GM10248 (cell line): Measurements from ENCODE around the gene TRAM2.

Source experiments
- CTCF ChIA-PET: fragments of 300-600 bp; sonication (Branson Sonifier 250); formaldehyde crosslinking; extraction: SDS; loops from one replicate; lab custom pipeline; 2021; ENCODE audit warnings: antibody characterized with exemption; lab: Yijun Ruan, JAX
- POLR2A ChIA-PET: fragments of 350-650 bp; sonication (Branson Sonifier 250); formaldehyde crosslinking; extraction: SDS; loops from one replicate; lab custom pipeline; 2020; ENCODE audit warnings: antibody characterized with exemption; lab: Yijun Ruan, JAX
- DNase-seq: peaks from one replicate; pipeline ENCODE4 v3.0.0; 2012; ENCODE audit errors: extremely low spot score
- TF ChIP-seq, protein P1 (sequence below): IDR thresholded peaks from 2 replicates; pipeline ENCODE4 v1.5.1; 2012; ENCODE audit warnings: mild to moderate bottlenecking, low read depth; ENCODE audit errors: extremely low read depth, missing control alignments, control extremely low read depth

TRAM2 gene

DNA sequence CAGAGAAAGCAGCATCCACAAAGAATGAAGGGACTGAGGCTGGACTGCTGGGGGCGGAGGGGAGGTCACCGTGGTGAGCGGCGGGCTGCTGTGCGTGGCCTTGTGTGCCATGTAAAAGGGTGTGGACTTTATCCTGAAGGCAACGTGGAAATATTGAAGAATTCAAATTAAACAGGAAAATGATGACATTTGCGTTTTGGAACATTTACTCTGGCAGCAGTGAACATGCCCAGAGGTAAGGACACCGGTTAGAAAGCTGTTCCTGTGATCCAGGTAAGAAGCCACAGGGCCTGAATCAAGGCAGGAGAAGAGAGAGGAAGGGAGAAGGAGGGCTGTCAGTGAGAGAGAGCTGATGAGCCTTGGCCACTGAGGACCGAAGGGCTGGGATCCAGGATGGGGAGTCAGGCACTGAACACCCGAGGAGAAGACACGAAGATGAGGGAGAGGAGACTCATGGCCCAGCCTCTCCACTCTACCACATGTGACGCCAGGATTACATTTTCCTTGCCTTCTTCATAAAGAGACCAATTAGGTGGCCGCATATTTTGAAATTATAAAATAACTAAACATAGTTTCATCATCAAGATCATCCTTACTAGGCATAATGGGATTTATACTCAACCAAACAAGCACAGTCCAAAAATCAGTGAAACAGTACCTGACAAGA, 58.4 kb downstream of the TRAM2 start:
- DNase-seq, result no peak
- ChIA-PET POLR2A (no interaction called here), CTCF (interaction anchor here (1.2 kb wide), 1 partner anchor 10 kb away, joined by 3 read pairs; no protein-coding TSS in a partner anchor)
- TF ChIP-seq, protein P1, sequence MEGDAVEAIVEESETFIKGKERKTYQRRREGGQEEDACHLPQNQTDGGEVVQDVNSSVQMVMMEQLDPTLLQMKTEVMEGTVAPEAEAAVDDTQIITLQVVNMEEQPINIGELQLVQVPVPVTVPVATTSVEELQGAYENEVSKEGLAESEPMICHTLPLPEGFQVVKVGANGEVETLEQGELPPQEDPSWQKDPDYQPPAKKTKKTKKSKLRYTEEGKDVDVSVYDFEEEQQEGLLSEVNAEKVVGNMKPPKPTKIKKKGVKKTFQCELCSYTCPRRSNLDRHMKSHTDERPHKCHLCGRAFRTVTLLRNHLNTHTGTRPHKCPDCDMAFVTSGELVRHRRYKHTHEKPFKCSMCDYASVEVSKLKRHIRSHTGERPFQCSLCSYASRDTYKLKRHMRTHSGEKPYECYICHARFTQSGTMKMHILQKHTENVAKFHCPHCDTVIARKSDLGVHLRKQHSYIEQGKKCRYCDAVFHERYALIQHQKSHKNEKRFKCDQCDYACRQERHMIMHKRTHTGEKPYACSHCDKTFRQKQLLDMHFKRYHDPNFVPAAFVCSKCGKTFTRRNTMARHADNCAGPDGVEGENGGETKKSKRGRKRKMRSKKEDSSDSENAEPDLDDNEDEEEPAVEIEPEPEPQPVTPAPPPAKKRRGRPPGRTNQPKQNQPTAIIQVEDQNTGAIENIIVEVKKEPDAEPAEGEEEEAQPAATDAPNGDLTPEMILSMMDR, result no peak

DNA sequence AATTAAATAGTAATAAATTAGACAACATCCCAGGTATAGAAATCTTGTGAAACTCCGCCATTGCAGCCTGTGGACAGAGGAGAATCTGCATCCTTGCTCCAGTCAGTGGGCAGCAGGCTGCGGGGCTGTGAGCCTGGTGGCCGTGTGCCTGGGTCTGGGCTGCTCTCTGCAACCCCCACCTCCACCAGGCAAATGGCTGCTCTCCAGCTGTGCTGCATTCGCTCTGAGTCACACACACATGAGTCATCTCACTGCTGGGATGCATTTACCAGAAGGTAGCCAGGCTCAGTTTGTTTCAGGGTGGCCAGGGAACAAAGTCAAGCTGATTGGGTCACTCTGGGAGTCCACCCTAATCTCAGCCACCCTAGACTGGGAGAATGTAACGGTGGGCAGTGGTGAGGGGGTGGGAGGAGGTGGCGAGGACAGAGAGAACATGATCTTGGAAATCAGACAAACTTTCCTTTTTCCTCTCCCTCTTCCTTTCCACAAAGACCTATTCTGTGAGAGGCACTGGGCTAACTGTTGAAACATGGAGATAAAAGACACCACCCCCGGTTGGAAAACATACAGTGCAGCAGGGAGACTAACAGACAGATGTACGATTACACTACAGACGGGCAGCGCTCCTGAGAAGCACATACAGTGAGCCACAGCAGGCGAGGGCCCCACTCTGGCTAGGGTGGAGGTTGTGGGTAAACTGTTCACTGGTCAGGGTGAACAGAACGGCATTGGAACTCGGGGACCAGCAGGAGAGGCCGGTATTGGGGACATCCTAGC, 59.2 kb downstream of the TRAM2 start:
- DNase-seq, result peak; percentile 74
- ChIA-PET CTCF (interaction anchor here (1.2 to 1.4 kb wide), 2 partner anchors 10 to 58 kb away, joined by 3 to 4 read pairs; no protein-coding TSS in a partner anchor), POLR2A (no interaction called here)
- TF ChIP-seq, protein P1, result no peak

DNA sequence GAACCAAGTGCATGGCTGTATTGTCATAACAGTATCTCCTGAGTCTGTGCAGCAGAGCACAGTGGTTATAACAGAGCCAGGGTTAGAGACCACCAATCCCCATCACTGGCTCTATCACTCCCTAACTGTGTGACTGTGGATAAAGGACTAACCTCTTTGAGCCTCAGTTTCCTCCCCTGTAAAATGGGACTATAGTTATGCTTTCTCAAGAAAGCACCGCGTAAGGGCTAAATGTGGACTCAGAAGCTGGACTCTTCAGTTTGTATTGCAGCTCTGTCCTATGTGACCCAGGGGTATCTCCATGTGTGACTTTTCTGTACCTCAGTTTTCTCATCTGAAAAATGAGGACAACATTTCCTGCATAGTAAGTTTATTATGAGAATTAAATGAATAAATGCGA, 59.9 kb downstream of the TRAM2 start:
- TF ChIP-seq, protein P1, result no peak
- CTCF ChIA-PET, result interaction anchor here (1.2 to 2.6 kb wide), 5 partner anchors 8 to 59 kb away, joined by 3 to 11 read pairs (median 4); no protein-coding TSS in a partner anchor
- no peak for DNase-seq
- POLR2A ChIA-PET, result no interaction called here

DNA sequence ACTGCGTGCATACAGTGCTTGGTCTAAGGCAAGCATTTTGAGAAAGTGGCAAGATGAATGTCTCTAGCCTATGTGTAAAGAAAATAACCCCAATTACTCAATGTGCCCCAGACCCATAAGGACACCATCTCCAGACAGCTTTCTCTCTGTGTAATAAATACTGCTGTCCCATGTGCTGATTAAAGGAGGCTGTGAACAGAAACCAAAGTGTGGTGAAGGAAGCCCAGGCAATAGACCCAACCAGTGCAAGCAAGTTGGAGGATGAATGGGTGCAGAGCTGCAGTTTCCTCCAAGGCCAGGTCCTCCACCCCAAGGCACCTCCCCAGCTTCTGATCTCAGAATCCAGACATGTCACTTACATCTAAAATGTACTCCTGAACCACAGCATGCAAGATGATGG, 60.6 kb downstream of the TRAM2 start:
- POLR2A ChIA-PET, result no interaction called here
- TF ChIP-seq, protein P1, result no peak
- DNase-seq, result no peak
- CTCF ChIA-PET, result interaction anchor here (1.0 to 2.6 kb wide), 7 partner anchors 9 to 60 kb away, joined by 3 to 11 read pairs (median 4); partner anchors contain the start of gene TRAM2

DNA sequence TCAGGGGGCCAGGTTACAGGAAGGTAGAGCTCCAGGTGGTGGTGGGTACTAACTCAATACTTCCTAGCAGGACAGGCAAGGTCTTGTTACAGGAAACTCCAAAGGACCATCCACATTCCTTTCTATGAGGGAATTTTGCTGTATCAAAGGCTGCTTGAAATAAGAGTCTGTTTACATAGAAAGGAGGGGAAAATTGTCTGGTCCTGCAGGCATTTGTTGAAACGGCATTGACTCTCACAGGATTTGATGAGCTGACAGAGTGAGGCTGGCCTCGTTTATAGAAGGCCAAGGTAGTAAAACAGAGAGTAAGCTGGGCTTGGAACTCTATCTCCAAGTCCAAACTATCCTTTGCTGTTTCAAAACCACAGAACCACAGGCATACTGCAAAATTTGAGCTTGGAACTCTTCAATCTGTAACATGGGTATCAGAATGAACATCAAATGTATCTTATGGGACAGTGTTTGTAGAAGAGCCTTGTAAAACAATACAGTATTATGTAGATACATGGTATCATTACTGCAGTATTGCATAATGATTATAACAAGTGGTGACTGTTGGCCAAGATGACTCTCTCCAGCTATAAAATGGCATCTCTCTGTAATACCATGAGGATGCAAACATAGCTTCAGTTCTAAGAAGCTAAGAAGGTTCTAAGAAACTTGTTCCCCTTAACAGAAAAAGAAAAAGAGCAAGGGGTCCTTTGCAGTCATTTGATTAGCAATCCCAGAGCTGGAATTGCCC, 61.5 kb downstream of the TRAM2 start:
- no peak for DNase-seq
- CTCF ChIA-PET, result interaction anchor here (1.0 to 2.6 kb wide), 9 partner anchors 8 to 61 kb away, joined by 3 to 11 read pairs (median 4); partner anchors contain the start of gene TRAM2
- POLR2A ChIA-PET, result interaction anchor here (0.5 kb wide), 1 partner anchor 217 kb away, joined by 4 read pairs; no protein-coding TSS in a partner anchor
- TF ChIP-seq, protein P1, result no peak

DNA sequence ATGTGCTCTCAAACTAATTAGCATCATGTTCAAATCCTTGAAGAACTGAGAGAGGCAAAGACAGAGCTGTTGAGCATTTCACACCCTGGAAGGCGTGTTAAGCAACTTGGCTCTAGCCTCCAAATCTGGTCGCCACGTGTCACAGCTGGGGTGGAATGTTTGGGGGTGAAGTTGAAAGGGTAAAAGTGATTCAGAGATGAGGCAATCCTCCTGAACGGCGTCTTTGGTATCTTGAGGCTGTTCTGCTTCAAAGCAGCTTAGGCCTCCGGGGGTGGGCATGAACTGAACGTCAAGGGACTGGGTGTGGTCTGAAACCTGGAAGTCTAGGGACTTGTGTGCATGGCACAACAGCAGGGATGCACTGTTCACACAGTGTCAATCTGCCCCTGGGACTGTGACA, 62.3 kb downstream of the TRAM2 start:
- TF ChIP-seq, protein P1, result no peak
- POLR2A ChIA-PET, result no interaction called here
- CTCF ChIA-PET, result interaction anchor here (1.4 to 2.6 kb wide), 6 partner anchors 9 to 25 kb away, joined by 4 to 11 read pairs (median 4); no protein-coding TSS in a partner anchor
- no peak for DNase-seq
